Measurements from ENCODE around the gene SDCCAG8.

DNA sequence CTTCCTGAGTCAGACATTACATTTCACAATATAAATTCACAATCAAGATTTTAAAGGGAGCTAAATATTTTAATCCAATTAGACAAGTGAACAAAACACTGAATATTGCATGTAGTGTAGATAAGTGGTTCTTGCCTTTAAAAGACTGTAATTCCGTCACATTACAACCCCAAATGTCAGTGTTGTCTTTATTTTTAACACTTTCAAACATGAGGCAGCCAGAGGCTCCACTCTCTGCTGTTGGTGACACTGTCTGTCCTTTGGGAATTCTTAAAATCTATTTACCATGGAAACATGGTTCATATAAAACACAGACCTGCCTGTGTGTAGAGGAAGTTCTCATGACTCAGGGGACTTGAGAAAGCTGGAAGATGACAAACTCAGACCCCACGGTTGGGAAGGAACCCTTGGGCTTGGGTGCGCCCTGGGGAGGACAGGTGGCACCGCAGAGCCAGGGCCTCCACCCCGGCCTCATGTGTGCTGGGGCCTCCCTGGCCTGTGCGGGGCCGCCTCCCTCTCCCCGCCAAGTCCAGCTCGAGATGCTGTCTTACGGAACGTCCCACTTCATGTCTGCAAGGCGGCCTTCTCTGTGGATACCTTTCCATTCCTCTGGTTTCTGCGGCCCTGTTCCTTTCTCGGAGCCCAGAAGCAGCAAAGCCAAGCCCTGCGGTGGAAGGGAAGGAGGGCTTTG is 239.0 kb downstream of the SDCCAG8 start:
- TF ChIP-seq, protein P1, sequence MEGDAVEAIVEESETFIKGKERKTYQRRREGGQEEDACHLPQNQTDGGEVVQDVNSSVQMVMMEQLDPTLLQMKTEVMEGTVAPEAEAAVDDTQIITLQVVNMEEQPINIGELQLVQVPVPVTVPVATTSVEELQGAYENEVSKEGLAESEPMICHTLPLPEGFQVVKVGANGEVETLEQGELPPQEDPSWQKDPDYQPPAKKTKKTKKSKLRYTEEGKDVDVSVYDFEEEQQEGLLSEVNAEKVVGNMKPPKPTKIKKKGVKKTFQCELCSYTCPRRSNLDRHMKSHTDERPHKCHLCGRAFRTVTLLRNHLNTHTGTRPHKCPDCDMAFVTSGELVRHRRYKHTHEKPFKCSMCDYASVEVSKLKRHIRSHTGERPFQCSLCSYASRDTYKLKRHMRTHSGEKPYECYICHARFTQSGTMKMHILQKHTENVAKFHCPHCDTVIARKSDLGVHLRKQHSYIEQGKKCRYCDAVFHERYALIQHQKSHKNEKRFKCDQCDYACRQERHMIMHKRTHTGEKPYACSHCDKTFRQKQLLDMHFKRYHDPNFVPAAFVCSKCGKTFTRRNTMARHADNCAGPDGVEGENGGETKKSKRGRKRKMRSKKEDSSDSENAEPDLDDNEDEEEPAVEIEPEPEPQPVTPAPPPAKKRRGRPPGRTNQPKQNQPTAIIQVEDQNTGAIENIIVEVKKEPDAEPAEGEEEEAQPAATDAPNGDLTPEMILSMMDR (conservative IDR thresholded peaks at IDR 0.05; ENCODE audit: low read depth in 2 of 2) = no peak
- TF ChIP-seq EZH2phosphoT487 (IDR thresholded peaks at IDR 0.05; ENCODE audit: unreplicated experiment) (no peak), POLR2AphosphoS5 (IDR thresholded peaks at IDR 0.05; ENCODE audit: low read depth) (no peak), CREB1 (CRISPR knock-in tag; IDR thresholded peaks at IDR 0.05; ENCODE audit: low read depth) (no peak), EZH2 (IDR thresholded peaks at IDR 0.05; ENCODE audit: low read depth, unreplicated experiment) (no peak), ZNF331 (CRISPR knock-in tag; IDR thresholded peaks at IDR 0.05; ENCODE audit: low read depth) (no peak), ZNF114 (CRISPR knock-in tag; IDR thresholded peaks at IDR 0.05) (no peak), JUNB (IDR thresholded peaks at IDR 0.05; ENCODE audit: unreplicated experiment) (no peak), STAT1 (IDR thresholded peaks at IDR 0.05; ENCODE audit: unreplicated experiment) (no peak)
- TF ChIP-seq, protein P2, sequence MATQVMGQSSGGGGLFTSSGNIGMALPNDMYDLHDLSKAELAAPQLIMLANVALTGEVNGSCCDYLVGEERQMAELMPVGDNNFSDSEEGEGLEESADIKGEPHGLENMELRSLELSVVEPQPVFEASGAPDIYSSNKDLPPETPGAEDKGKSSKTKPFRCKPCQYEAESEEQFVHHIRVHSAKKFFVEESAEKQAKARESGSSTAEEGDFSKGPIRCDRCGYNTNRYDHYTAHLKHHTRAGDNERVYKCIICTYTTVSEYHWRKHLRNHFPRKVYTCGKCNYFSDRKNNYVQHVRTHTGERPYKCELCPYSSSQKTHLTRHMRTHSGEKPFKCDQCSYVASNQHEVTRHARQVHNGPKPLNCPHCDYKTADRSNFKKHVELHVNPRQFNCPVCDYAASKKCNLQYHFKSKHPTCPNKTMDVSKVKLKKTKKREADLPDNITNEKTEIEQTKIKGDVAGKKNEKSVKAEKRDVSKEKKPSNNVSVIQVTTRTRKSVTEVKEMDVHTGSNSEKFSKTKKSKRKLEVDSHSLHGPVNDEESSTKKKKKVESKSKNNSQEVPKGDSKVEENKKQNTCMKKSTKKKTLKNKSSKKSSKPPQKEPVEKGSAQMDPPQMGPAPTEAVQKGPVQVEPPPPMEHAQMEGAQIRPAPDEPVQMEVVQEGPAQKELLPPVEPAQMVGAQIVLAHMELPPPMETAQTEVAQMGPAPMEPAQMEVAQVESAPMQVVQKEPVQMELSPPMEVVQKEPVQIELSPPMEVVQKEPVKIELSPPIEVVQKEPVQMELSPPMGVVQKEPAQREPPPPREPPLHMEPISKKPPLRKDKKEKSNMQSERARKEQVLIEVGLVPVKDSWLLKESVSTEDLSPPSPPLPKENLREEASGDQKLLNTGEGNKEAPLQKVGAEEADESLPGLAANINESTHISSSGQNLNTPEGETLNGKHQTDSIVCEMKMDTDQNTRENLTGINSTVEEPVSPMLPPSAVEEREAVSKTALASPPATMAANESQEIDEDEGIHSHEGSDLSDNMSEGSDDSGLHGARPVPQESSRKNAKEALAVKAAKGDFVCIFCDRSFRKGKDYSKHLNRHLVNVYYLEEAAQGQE (IDR thresholded peaks at IDR 0.05; ENCODE audit: unreplicated experiment) = no peak
- TF ChIP-seq, protein P3, sequence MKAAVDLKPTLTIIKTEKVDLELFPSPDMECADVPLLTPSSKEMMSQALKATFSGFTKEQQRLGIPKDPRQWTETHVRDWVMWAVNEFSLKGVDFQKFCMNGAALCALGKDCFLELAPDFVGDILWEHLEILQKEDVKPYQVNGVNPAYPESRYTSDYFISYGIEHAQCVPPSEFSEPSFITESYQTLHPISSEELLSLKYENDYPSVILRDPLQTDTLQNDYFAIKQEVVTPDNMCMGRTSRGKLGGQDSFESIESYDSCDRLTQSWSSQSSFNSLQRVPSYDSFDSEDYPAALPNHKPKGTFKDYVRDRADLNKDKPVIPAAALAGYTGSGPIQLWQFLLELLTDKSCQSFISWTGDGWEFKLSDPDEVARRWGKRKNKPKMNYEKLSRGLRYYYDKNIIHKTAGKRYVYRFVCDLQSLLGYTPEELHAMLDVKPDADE (IDR thresholded peaks at IDR 0.05) = no peak
- TF ChIP-seq, protein P4, sequence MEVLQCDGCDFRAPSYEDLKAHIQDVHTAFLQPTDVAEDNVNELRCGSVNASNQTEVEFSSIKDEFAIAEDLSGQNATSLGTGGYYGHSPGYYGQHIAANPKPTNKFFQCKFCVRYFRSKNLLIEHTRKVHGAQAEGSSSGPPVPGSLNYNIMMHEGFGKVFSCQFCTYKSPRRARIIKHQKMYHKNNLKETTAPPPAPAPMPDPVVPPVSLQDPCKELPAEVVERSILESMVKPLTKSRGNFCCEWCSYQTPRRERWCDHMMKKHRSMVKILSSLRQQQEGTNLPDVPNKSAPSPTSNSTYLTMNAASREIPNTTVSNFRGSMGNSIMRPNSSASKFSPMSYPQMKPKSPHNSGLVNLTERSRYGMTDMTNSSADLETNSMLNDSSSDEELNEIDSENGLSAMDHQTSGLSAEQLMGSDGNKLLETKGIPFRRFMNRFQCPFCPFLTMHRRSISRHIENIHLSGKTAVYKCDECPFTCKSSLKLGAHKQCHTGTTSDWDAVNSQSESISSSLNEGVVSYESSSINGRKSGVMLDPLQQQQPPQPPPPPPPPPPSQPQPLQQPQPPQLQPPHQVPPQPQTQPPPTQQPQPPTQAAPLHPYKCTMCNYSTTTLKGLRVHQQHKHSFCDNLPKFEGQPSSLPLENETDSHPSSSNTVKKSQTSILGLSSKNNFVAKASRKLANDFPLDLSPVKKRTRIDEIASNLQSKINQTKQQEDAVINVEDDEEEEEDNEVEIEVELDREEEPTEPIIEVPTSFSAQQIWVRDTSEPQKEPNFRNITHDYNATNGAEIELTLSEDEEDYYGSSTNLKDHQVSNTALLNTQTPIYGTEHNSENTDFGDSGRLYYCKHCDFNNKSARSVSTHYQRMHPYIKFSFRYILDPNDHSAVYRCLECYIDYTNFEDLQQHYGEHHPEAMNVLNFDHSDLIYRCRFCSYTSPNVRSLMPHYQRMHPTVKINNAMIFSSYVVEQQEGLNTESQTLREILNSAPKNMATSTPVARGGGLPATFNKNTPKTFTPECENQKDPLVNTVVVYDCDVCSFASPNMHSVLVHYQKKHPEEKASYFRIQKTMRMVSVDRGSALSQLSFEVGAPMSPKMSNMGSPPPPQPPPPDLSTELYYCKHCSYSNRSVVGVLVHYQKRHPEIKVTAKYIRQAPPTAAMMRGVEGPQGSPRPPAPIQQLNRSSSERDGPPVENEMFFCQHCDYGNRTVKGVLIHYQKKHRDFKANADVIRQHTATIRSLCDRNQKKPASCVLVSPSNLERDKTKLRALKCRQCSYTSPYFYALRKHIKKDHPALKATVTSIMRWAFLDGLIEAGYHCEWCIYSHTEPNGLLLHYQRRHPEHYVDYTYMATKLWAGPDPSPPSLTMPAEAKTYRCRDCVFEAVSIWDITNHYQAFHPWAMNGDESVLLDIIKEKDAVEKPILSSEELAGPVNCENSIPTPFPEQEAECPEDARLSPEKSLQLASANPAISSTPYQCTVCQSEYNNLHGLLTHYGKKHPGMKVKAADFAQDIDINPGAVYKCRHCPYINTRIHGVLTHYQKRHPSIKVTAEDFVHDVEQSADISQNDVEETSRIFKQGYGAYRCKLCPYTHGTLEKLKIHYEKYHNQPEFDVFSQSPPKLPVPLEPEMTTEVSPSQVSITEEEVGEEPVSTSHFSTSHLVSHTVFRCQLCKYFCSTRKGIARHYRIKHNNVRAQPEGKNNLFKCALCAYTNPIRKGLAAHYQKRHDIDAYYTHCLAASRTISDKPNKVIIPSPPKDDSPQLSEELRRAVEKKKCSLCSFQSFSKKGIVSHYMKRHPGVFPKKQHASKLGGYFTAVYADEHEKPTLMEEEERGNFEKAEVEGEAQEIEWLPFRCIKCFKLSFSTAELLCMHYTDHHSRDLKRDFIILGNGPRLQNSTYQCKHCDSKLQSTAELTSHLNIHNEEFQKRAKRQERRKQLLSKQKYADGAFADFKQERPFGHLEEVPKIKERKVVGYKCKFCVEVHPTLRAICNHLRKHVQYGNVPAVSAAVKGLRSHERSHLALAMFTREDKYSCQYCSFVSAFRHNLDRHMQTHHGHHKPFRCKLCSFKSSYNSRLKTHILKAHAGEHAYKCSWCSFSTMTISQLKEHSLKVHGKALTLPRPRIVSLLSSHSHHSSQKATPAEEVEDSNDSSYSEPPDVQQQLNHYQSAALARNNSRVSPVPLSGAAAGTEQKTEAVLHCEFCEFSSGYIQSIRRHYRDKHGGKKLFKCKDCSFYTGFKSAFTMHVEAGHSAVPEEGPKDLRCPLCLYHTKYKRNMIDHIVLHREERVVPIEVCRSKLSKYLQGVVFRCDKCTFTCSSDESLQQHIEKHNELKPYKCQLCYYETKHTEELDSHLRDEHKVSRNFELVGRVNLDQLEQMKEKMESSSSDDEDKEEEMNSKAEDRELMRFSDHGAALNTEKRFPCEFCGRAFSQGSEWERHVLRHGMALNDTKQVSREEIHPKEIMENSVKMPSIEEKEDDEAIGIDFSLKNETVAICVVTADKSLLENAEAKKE (CRISPR knock-in tag; IDR thresholded peaks at IDR 0.05) = no peak

Measured in GM23338 (cell line).